GM21360 (cell line): ENCODE results near the gene ERGIC3.
"Not testable (repeated sequence)": the region's sequence is repeated elsewhere in the genome, so short reads cannot be mapped to it uniquely, and the experiment has no call there.

ENCODE experiments used
- ATAC-seq: cut with Tn5 transposase; IDR thresholded peaks from one replicate; pipeline ENCODE4 v1.9.1; 2021; ENCODE audit warnings: mild to moderate bottlenecking, moderate library complexity; ENCODE audit not compliant: unreplicated experiment

ERGIC3 gene

GRCh38 chr20:35517767-35518166 lies 24.1 kb upstream of the ERGIC3 start:
- ATAC-seq = not testable (repeated sequence)

- ATAC-seq = no peak
Measured at GRCh38 chr20:35518955-35519354, 22.9 kb upstream of the ERGIC3 start.

- no peak for ATAC-seq
Measured at GRCh38 chr20:35523298-35523888, 18.5 kb upstream of the ERGIC3 start.

DNA sequence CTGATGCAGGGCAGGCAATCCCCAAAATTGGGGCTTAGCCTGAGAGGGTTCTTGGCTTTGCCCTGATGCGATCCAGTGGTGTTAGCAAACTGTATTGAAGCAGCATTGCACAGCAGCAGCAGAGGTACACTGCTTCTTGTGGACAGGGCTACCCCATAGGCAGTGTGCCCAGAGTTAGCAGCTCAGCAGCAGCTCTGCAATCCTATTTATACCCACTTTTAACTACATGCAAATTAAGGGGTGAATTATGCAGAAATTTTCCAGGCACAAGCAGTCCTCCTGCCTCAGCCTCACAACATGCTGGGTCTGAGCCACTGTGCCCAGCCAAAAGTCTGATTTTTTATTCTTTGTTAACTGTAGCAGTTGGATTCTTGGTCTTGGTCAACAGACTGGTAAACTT lies 16.2 kb upstream of the ERGIC3 start:
- ATAC-seq = no peak

DNA sequence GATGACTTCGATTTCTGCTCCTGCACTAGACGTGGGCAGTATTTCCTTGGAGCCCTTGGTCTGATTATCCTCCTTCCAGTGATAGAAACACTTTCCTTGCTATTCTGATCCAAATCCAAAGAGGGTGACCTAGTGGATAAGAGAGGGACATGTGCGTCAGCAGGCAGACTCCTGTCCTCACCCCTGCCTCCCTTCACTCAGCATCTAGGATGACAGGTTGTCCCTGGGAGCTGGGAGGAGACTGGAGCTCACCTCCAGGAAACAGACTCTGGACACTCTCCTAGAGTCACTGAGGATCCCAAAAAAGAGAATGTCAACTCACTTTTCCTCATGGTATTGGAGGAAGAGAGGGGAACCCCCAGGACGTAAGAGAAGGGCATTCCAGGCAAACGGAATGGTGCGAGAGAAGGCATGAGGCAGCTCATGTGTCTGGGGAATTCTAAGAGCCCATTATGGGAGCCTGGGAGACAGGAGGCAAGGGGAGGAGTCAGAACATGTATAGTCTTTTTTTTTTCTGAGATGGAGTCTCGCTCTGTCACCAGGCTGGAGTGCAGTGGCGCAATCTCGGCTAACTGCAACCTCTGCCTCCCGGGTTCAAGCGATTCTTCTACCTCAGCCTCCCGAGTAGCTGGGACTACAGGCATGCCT lies 14.6 kb upstream of the ERGIC3 start:
- no peak for ATAC-seq

- ATAC-seq = no peak
Measured at GRCh38 chr20:35529552-35529951, 12.3 kb upstream of the ERGIC3 start, which contains the start of gene C20orf173. C20orf173 (minus strand) TSS chr20:35529652; CDS start chr20:35529373, 279 bp downstream.

- no peak for ATAC-seq
Measured at GRCh38 chr20:35539756-35540212, 2.1 kb upstream of the ERGIC3 start.

GRCh38 chr20:35541118-35541782 lies 628 bp upstream of the ERGIC3 start:
- ATAC-seq = no peak

DNA sequence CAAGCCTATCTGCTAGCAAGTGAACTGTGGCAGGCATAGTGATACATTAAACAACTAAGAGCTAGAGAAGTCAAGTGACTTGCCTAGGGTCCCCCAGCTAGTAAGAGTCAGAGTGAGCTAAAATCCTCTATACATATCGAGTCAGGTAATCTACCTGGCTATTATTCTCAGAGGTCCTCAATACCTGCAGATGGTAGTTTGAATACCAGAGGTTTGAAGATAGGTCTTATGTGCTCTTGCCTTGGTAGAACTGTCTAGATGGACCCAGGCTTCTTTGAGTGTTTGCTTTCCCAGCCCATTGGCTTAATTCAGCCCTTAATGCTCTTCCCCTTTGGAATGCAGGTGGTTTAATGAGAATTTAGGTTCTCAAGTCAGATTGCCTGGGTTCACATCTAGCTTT lies 1.1 kb downstream of the ERGIC3 start:
- ATAC-seq = no peak

GRCh38 chr20:35544436-35544835 lies 2.6 kb downstream of the ERGIC3 start:
- ATAC-seq = no peak

- not testable (repeated sequence) for ATAC-seq
Measured at GRCh38 chr20:35544941-35545340, 3.1 kb downstream of the ERGIC3 start.

- no peak for ATAC-seq
Measured at GRCh38 chr20:35546127-35546526, 4.2 kb downstream of the ERGIC3 start.

DNA sequence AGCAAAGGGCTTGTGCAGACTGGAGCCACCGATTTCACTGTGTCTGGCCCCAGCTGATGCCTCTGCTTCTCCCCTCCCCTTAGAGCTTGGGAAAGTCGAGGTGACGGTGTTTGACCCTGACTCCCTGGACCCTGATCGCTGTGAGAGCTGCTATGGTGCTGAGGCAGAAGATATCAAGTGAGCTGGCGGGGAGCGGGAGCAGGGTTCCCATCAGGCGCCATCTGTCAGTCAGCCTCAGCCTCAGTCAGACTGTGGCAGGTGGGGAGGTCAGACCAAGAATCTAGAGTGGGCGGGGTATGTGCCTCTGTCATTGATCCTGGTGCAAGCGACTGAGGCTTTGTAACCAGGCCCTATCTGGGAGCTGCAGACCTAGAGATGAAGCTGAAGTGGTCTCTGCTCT lies 5.5 kb downstream of the ERGIC3 start:
- no peak for ATAC-seq

DNA sequence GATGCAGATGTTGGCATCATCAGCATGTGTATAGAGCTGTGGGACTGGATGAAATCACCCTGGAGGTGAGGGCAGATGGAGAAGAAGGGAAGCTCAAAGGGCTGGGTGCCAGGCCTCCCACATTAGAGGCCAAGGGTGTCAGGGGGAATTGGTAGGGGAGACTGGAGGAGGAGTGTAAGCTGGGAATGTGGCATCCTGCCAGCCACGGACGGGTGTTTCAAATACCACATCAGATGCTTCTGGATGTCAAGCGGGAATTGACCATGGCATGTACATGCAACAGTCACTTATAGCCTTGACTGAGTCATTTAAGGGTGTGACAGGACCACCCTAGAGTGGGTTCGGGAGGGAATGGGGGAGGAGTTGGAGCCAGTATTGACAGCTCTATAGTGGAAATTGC lies 9.6 kb downstream of the ERGIC3 start:
- ATAC-seq = no peak

GRCh38 chr20:35552914-35553313 lies 11.0 kb downstream of the ERGIC3 start:
- ATAC-seq = no peak

- not testable (repeated sequence) for ATAC-seq
Measured at GRCh38 chr20:35555461-35555860, 13.6 kb downstream of the ERGIC3 start.

DNA sequence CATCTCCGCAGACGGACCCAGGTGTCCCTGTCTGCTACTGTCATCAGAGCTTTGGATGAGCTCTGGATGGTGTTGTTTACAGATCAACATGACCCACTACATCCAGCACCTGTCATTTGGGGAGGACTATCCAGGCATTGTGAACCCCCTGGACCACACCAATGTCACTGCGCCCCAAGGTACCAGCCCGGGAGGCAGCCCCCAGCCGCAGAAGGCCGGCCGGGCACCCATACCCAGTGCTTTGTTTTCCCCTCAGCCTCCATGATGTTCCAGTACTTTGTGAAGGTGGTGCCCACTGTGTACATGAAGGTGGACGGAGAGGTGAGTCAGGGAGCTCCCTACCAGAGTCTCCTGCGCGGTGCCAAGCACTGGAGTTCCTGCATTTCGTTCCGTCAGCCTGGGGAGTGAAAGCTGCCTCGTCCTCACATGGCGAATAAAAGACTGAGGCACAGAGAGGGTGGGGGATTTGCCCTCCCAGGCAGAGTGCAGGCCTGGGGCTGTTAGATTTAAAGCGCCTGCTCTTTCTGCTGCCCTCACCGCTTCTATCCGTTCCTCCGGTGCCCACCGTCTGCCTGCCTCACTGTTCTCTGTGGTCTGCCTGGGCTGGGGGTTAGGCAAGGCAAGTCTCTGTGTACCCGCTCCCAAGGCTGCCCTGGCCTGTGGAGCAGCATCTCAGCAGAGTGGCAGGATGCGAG lies 14.2 kb downstream of the ERGIC3 start:
- ATAC-seq = no peak

GRCh38 chr20:35556871-35557270 lies 15.0 kb downstream of the ERGIC3 start:
- ATAC-seq = no peak

DNA sequence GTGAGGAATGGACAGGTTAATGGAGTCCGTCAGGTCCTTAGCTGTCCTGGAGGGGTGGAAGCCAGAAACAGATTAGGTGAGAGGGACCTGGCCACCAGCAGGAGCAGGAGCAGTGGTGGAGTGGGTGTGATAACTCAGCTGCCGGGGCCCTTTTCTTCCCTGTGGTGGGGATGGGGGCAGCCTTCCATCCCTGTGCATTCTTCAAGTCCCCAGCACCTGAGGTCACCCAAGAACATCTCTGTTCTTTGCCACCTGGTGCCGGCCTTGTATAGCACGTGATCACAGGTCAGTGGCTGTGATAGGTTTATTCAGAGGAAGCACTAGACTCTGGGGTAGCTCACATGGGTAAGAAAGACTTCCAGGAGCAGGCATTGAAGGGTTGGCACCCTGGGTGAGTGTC lies 16.6 kb downstream of the ERGIC3 start:
- no peak for ATAC-seq

GRCh38 chr20:35559042-35559693 lies 17.3 kb downstream of the ERGIC3 start:
- no peak for ATAC-seq

GRCh38 chr20:35560105-35560511 lies 18.2 kb downstream of the ERGIC3 start:
- no peak for ATAC-seq
